Measurements from ENCODE around the gene DOCK10.

DNA sequence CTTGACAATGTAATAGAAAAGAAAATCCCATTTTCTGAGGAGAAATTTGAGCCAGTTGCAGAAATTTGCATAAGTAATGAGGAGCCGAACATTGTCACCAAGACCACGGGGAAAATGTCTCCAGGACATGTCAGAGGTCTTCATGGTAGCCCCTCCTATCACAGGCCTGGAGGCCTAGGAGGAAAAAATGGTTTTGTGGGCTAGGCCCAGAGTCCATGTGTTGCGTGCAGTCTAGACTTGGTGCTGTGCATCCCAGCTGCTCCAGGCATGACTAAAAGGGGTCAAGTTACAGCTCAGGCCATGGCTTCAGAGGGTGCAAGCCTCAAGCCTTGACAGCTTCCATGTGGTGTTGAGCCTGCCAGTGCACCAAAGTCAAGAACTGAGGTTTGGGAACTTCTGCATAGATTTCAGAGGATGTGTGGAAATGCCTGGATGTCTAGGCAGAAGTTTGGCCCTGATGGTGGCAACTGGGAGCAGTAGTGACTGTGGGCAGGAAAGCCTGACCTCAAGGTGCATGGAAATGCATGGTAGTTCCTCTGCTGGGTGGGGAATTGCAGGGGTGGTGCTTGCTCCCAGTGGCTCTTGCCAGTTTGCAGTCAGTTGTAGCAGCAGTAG is 284.2 kb downstream of the DOCK10 start:
- TF ChIP-seq, protein P1, sequence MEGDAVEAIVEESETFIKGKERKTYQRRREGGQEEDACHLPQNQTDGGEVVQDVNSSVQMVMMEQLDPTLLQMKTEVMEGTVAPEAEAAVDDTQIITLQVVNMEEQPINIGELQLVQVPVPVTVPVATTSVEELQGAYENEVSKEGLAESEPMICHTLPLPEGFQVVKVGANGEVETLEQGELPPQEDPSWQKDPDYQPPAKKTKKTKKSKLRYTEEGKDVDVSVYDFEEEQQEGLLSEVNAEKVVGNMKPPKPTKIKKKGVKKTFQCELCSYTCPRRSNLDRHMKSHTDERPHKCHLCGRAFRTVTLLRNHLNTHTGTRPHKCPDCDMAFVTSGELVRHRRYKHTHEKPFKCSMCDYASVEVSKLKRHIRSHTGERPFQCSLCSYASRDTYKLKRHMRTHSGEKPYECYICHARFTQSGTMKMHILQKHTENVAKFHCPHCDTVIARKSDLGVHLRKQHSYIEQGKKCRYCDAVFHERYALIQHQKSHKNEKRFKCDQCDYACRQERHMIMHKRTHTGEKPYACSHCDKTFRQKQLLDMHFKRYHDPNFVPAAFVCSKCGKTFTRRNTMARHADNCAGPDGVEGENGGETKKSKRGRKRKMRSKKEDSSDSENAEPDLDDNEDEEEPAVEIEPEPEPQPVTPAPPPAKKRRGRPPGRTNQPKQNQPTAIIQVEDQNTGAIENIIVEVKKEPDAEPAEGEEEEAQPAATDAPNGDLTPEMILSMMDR (IDR thresholded peaks at IDR 0.05): no peak
- no peak for TF ChIP-seq EZH2 (IDR thresholded peaks at IDR 0.05; ENCODE audit: borderline replicate concordance, insufficient read depth, low read depth, low read length, poor library complexity, severe bottlenecking)
